GM23338 (cell line): ENCODE results near the gene RAPGEF4. TPM values are rescaled to one million over a fixed set of nuclear protein-coding genes. Genes with fewer than 3 reads are reported as not detected.
"Not testable (repeated sequence)": the region's sequence is repeated elsewhere in the genome, so short reads cannot be mapped to it uniquely, and the experiment has no call there.

Experiments
- ATAC-seq: fragments of 200-7000 bp; cut with Tn5 transposase; 3 replicates; pipeline ENCODE4 v1.9.1; 2020
- DNase-seq: peaks from one replicate; pipeline ENCODE4 v3.0.0-alpha.2; 2015; ENCODE audit warnings: low spot score
- H2AFZ ChIP-seq: fragments of 200-600 bp; sonication (generic); 2 replicates; pipeline ENCODE4 v1.8.0; 2016; ENCODE audit warnings: antibody characterized with exemption, mild to moderate bottlenecking, moderate library complexity
- H3F3A ChIP-seq: fragments of 200-600 bp; sonication (generic); replicated peaks from 2 replicates; pipeline ENCODE4 v1.8.0; 2017; ENCODE audit warnings: antibody characterized with exemption, mixed run types, low read depth
- H3K27ac ChIP-seq: fragments of 200-600 bp; sonication (generic); 2 replicates; pipeline ENCODE4 v1.6.1; 2016; ENCODE audit warnings: low read depth
- H3K27me3 ChIP-seq: fragments of 200-600 bp; sonication (generic); 2 replicates; pipeline ENCODE4 v1.8.0; 2016; ENCODE audit warnings: mild to moderate bottlenecking, mixed run types, moderate library complexity; ENCODE audit not compliant: insufficient read depth
- H3K36me3 ChIP-seq: fragments of 200-600 bp; sonication (generic); 2 replicates; pipeline ENCODE4 v1.8.0; 2016; ENCODE audit warnings: mild to moderate bottlenecking; ENCODE audit not compliant: insufficient read depth
- H3K4me1 ChIP-seq: fragments of 200-600 bp; sonication (generic); 2 replicates; pipeline ENCODE4 v1.8.0; 2016; ENCODE audit warnings: mild to moderate bottlenecking, moderate library complexity; ENCODE audit not compliant: insufficient read depth
- H3K4me2 ChIP-seq: fragments of 200-600 bp; sonication (generic); 2 replicates; pipeline ENCODE4 v1.7.1; 2017; ENCODE audit warnings: mixed run types
- H3K4me3 ChIP-seq: fragments of 200-600 bp; sonication (generic); 2 replicates; pipeline ENCODE4 v1.6.1; 2016; ENCODE audit warnings: mixed run types
- H3K79me2 ChIP-seq: fragments of 200-600 bp; sonication (generic); replicated peaks from 2 replicates; pipeline ENCODE4 v1.8.0; 2017; ENCODE audit warnings: mild to moderate bottlenecking; ENCODE audit not compliant: insufficient read depth
- H3K9me2 ChIP-seq: fragments of 200-600 bp; sonication (generic); 2 replicates; pipeline ENCODE4 v1.8.0; 2017; ENCODE audit not compliant: insufficient read depth
- H4K20me1 ChIP-seq: fragments of 200-600 bp; sonication (generic); replicated peaks from 2 replicates; pipeline ENCODE4 v1.8.0; 2017; ENCODE audit warnings: mild to moderate bottlenecking; ENCODE audit not compliant: insufficient read depth
- H3K27ac Mint-ChIP-seq: 2 replicates; pipeline ENCODE4 v1.8.0; 2020; ENCODE audit warnings: inconsistent platforms, mild to moderate bottlenecking, moderate library complexity, mixed read lengths
- H3K27me3 Mint-ChIP-seq: 3 replicates; pipeline ENCODE4 v1.8.0; 2022; ENCODE audit warnings: low read depth, mild to moderate bottlenecking, moderate library complexity, mixed read lengths, inconsistent platforms; ENCODE audit not compliant: insufficient read depth, poor library complexity
- H3K36me3 Mint-ChIP-seq: 3 replicates; pipeline ENCODE4 v1.8.0; 2021; ENCODE audit warnings: low read depth, mild to moderate bottlenecking, inconsistent platforms, moderate library complexity, mixed read lengths
- H3K4me1 Mint-ChIP-seq: 3 replicates; pipeline ENCODE4 v1.8.0; 2020; ENCODE audit warnings: mild to moderate bottlenecking, inconsistent platforms, mixed read lengths
- H3K4me3 Mint-ChIP-seq: 3 replicates; pipeline ENCODE4 v1.8.0; 2021; ENCODE audit warnings: moderate library complexity, mild to moderate bottlenecking, inconsistent platforms, mixed read lengths
- H3K9me3 Mint-ChIP-seq: 3 replicates; pipeline ENCODE4 v1.8.0; 2020; ENCODE audit warnings: moderate library complexity, mild to moderate bottlenecking, inconsistent platforms, mixed read lengths
- CREB1 ChIP-seq: fragments of 250-450 bp; sonication (Bioruptor Pico); IDR thresholded peaks from 2 replicates; pipeline ENCODE4 v1.5.0; 2020; ENCODE audit warnings: low read depth, mild to moderate bottlenecking, moderate library complexity
- EZH2phosphoT487 ChIP-seq: fragments of 200-600 bp; sonication (generic); IDR thresholded peaks from one replicate; pipeline ENCODE4 v1.8.1; 2018; ENCODE audit warnings: antibody characterized with exemption; ENCODE audit not compliant: unreplicated experiment
- JUNB ChIP-seq: IDR thresholded peaks from one replicate; pipeline ENCODE4 v1.6.1; 2016; ENCODE audit warnings: antibody characterized with exemption; ENCODE audit not compliant: unreplicated experiment
- NANOG ChIP-seq: IDR thresholded peaks from 2 replicates; pipeline ENCODE4 v1.6.1; 2016; ENCODE audit warnings: antibody characterized with exemption, borderline replicate concordance
- STAT1 ChIP-seq: IDR thresholded peaks from one replicate; pipeline ENCODE4 v1.6.1; 2016; ENCODE audit warnings: antibody characterized with exemption; ENCODE audit not compliant: unreplicated experiment
- ZNF114 ChIP-seq: fragments of 250-450 bp; sonication (Bioruptor Pico); IDR thresholded peaks from 2 replicates; pipeline ENCODE4 v1.5.0; 2020; ENCODE audit warnings: mild to moderate bottlenecking, moderate library complexity
- ZNF331 ChIP-seq: fragments of 250-450 bp; sonication (Bioruptor Pico); IDR thresholded peaks from 2 replicates; pipeline ENCODE4 v1.5.0; 2020; ENCODE audit warnings: low read depth, mild to moderate bottlenecking, moderate library complexity
- ZNF462 ChIP-seq: fragments of 250-450 bp; sonication (Bioruptor Pico); IDR thresholded peaks from 2 replicates; pipeline ENCODE4 v1.5.0; 2020; ENCODE audit warnings: mild to moderate bottlenecking, moderate library complexity
- polyA plus RNA-seq: library from polyadenylated mRNA; unstranded; fragments of >200 nt; fragmentation: Nextera tagmentation; extraction: Ambion mirVana; gene quantifications from 2 replicates; pipeline ENCODE4 v1.2.1, GENCODE V29; 2016
- total RNA-seq: library from RNA; depleted of rRNA; stranded (reverse); fragments of >200 nt; shearing (Covaris generic); gene quantifications from 2 replicates; pipeline ENCODE4 v1.2.3, GENCODE V29; 2014
- TF ChIP-seq, protein P1 (sequence below): IDR thresholded peaks from 2 replicates; pipeline ENCODE4 v1.6.1; 2016; ENCODE audit warnings: antibody characterized with exemption
- TF ChIP-seq, protein P2 (sequence below), 2 experiments: fragments of 200-600 bp in 1 of 2; sonication (generic) in 1 of 2; conservative IDR thresholded peaks; 2 replicates each; pipeline versions ENCODE4 v1.5.1 to v1.6.1; 2016 to 2017; ENCODE audit warnings: antibody characterized with exemption in 2 of 2, low read depth in 2 of 2, mild to moderate bottlenecking in 2 of 2, moderate library complexity in 1 of 2

The RAPGEF4 gene
- total and polyA plus RNA-seq, 2 experiments from 2014 or later: 1.7 to 4.7 TPM

- not testable (repeated sequence) for H3K36me3 ChIP-seq, ATAC-seq, H3K4me1 Mint-ChIP-seq, H3K27me3 Mint-ChIP-seq, DNase-seq, H3K9me3 Mint-ChIP-seq, H3K4me3 ChIP-seq, H3K9me2 ChIP-seq, H4K20me1 ChIP-seq, H3K4me2 ChIP-seq, H3F3A ChIP-seq, H3K4me3 Mint-ChIP-seq, H3K27ac ChIP-seq, H3K4me1 ChIP-seq, H3K27ac Mint-ChIP-seq, H3K36me3 Mint-ChIP-seq, H3K79me2 ChIP-seq, H3K27me3 ChIP-seq, H2AFZ ChIP-seq
Observed at GRCh38 chr2:173038257-173038656, 302.6 kb downstream of the RAPGEF4 start.

- Histone ChIP-seq H2AFZ (no peak overlapping the region), H3K79me2 (no peaks in the 10 kb centered on the region), H3K9me2 (no peaks in the 10 kb centered on the region), H4K20me1 (no peaks in the 10 kb centered on the region), H3K4me1 (no peaks in the 10 kb centered on the region; the same call in 1 of the 2 replicates), H3K4me3 (no peak overlapping the region), H3K27ac (no peak overlapping the region), H3K4me2 (no peak overlapping the region), H3K36me3 (no peaks in the 10 kb centered on the region), H3F3A (no peaks in the 10 kb centered on the region), H3K27me3 (no peaks in the 10 kb centered on the region)
- Mint-ChIP-seq H3K36me3 (no peaks in the 10 kb centered on the region), H3K9me3 (no peaks in the 10 kb centered on the region), H3K27me3 (no peaks in the 10 kb centered on the region), H3K4me1 (peaks cover 12% of the 10 kb centered on the region; the same call in 2 of the 3 replicates), H3K4me3 (no peak overlapping the region), H3K27ac (no peak overlapping the region)
- no peak for DNase-seq
- no peak for ATAC-seq
- TF ChIP-seq EZH2phosphoT487 (no peak), CREB1 (CRISPR knock-in tag) (no peak), STAT1 (no peak), ZNF462 (CRISPR knock-in tag) (no peak), ZNF331 (CRISPR knock-in tag) (no peak), NANOG (no peak), JUNB (no peak), ZNF114 (CRISPR knock-in tag) (no peak)
- TF ChIP-seq, protein P1, sequence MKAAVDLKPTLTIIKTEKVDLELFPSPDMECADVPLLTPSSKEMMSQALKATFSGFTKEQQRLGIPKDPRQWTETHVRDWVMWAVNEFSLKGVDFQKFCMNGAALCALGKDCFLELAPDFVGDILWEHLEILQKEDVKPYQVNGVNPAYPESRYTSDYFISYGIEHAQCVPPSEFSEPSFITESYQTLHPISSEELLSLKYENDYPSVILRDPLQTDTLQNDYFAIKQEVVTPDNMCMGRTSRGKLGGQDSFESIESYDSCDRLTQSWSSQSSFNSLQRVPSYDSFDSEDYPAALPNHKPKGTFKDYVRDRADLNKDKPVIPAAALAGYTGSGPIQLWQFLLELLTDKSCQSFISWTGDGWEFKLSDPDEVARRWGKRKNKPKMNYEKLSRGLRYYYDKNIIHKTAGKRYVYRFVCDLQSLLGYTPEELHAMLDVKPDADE: no peak
- TF ChIP-seq, protein P2, sequence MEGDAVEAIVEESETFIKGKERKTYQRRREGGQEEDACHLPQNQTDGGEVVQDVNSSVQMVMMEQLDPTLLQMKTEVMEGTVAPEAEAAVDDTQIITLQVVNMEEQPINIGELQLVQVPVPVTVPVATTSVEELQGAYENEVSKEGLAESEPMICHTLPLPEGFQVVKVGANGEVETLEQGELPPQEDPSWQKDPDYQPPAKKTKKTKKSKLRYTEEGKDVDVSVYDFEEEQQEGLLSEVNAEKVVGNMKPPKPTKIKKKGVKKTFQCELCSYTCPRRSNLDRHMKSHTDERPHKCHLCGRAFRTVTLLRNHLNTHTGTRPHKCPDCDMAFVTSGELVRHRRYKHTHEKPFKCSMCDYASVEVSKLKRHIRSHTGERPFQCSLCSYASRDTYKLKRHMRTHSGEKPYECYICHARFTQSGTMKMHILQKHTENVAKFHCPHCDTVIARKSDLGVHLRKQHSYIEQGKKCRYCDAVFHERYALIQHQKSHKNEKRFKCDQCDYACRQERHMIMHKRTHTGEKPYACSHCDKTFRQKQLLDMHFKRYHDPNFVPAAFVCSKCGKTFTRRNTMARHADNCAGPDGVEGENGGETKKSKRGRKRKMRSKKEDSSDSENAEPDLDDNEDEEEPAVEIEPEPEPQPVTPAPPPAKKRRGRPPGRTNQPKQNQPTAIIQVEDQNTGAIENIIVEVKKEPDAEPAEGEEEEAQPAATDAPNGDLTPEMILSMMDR (conservative IDR thresholded peaks at IDR 0.05; ENCODE audit: low read depth in 2 of 2): no peak
Observed at GRCh38 chr2:173040729-173041128, 305.1 kb downstream of the RAPGEF4 start.
